CD14-positive monocyte (primary cell): ENCODE measurements around the gene DNTT. TPM values are rescaled to one million over a fixed set of nuclear protein-coding genes. Genes with fewer than 3 reads are reported as not detected.

ENCODE experiments used
- DNase-seq, 3 donors: peaks; one replicate each; pipeline ENCODE4 v3.0.0-alpha.2; 2011 to 2022
- H2AFZ ChIP-seq: 2 replicates; pipeline ENCODE4 v1.6.0; 2012; ENCODE audit warnings: mild to moderate bottlenecking, low read depth, low read length, inconsistent platforms; ENCODE audit not compliant: insufficient read depth, poor library complexity, severe bottlenecking
- H3K27ac ChIP-seq, 2 donors: 1 replicate in 1 of 2; 2 replicates in 1 of 2; pipeline ENCODE4 v1.5.1; 2012 to 2013; ENCODE audit warnings: low read length in 2 of 2, control low read depth in 1 of 2, inconsistent platforms in 1 of 2, low read depth in 1 of 2, mild to moderate bottlenecking in 1 of 2
- H3K27me3 ChIP-seq, 2 donors: one replicate each; pipeline versions ENCODE4 v1.6.0 to v1.6.1; 2011 to 2013; ENCODE audit warnings: low read length in 2 of 2; ENCODE audit not compliant: control insufficient read depth in 2 of 2, insufficient read depth in 2 of 2
- H3K36me3 ChIP-seq, 2 donors: replicated peaks in 1 of 2; 1 replicate in 1 of 2; 2 replicates in 1 of 2; pipeline versions ENCODE4 v1.5.1 to v1.6.1; 2012 to 2013; ENCODE audit warnings: low read length in 2 of 2, control low read depth in 1 of 2, inconsistent platforms in 1 of 2, mild to moderate bottlenecking in 1 of 2; ENCODE audit not compliant: insufficient read depth in 2 of 2, control insufficient read depth in 1 of 2
- H3K4me1 ChIP-seq, 2 donors: 1 replicate in 1 of 2; 2 replicates in 1 of 2; pipeline versions ENCODE4 v1.5.1 to v1.6.1; 2012 to 2013; ENCODE audit warnings: low read length in 2 of 2, control low read depth in 1 of 2, inconsistent platforms in 1 of 2, mild to moderate bottlenecking in 1 of 2, moderate library complexity in 1 of 2; ENCODE audit not compliant: insufficient read depth in 2 of 2, control insufficient read depth in 1 of 2
- H3K4me2 ChIP-seq: replicated peaks from 2 replicates; pipeline ENCODE3; 2012; ENCODE audit warnings: low read length, moderate library complexity, mild to moderate bottlenecking; ENCODE audit not compliant: poor library complexity, severe bottlenecking; ENCODE audit errors: extremely low read depth
- H3K4me3 ChIP-seq, 3 experiments: fragments of 200-600 bp in 1 of 3; sonication (generic) in 1 of 3; replicated peaks in 1 of 3; 1 replicate in 2 of 3; 2 replicates in 1 of 3; pipeline ENCODE4 v1.5.1; 2011 to 2013; ENCODE audit warnings: low read length in 3 of 3, mild to moderate bottlenecking in 3 of 3, control low read depth in 2 of 3, low read depth in 2 of 3, inconsistent platforms in 1 of 3, moderate library complexity in 1 of 3
- H3K79me2 ChIP-seq: 2 replicates; pipeline ENCODE4 v1.6.0; 2012; ENCODE audit warnings: mild to moderate bottlenecking, control low read depth, inconsistent platforms, low read length, moderate library complexity; ENCODE audit not compliant: insufficient read depth
- H3K9ac ChIP-seq: 2 replicates; pipeline ENCODE4 v1.6.0; 2017; ENCODE audit warnings: low read length, mild to moderate bottlenecking; ENCODE audit not compliant: insufficient read depth, poor library complexity, severe bottlenecking
- H3K9me3 ChIP-seq, 2 donors: replicated peaks in 1 of 2; 1 replicate in 1 of 2; 2 replicates in 1 of 2; pipeline versions ENCODE4 v1.5.1 to v1.6.1; 2012 to 2013; ENCODE audit warnings: low read length in 2 of 2, control low read depth in 1 of 2; ENCODE audit not compliant: control insufficient read depth in 1 of 2, insufficient read depth in 1 of 2
- H4K20me1 ChIP-seq: 2 replicates; pipeline ENCODE4 v1.6.0; 2012; ENCODE audit warnings: mild to moderate bottlenecking, low read length, control low read depth, moderate library complexity; ENCODE audit not compliant: insufficient read depth
- H3K27ac Mint-ChIP-seq, 7 donors: one replicate each; pipeline ENCODE4 v1.8.0; 2020; ENCODE audit warnings: mild to moderate bottlenecking in 7 of 7, mixed read lengths in 7 of 7, moderate library complexity in 6 of 7, inconsistent platforms in 2 of 7
- H3K27me3 Mint-ChIP-seq, 3 donors: one replicate each; pipeline ENCODE4 v1.8.0; 2021 to 2022; ENCODE audit warnings: low read depth in 3 of 3, mild to moderate bottlenecking in 3 of 3, mixed read lengths in 3 of 3, moderate library complexity in 3 of 3, inconsistent platforms in 1 of 3
- H3K36me3 Mint-ChIP-seq, 2 donors: one replicate each; pipeline ENCODE4 v1.8.0; 2020; ENCODE audit warnings: mixed read lengths in 2 of 2, inconsistent platforms in 1 of 2, mild to moderate bottlenecking in 1 of 2
- H3K4me1 Mint-ChIP-seq: one replicate; pipeline ENCODE4 v1.8.0; 2020; ENCODE audit warnings: mild to moderate bottlenecking, mixed read lengths
- H3K4me3 Mint-ChIP-seq, 2 donors: one replicate each; pipeline ENCODE4 v1.8.0; 2020; ENCODE audit warnings: mild to moderate bottlenecking in 2 of 2, mixed read lengths in 2 of 2, moderate library complexity in 1 of 2
- H3K9me3 Mint-ChIP-seq, 7 donors: one replicate each; pipeline ENCODE4 v1.8.0; 2020 to 2022; ENCODE audit warnings: mixed read lengths in 7 of 7, mild to moderate bottlenecking in 6 of 7, moderate library complexity in 6 of 7, inconsistent platforms in 2 of 7
- CTCF ChIP-seq: fragments of 200-600 bp; IDR thresholded peaks from one replicate; pipeline ENCODE4 v1.8.0; 2022; ENCODE audit warnings: antibody characterized with exemption, mild to moderate bottlenecking
- WGBS: methylation state at CpG from one replicate; pipeline ENCODE4 v1.1.5; 2013; ENCODE audit warnings: missing lambda C conversion rate; ENCODE audit not compliant: insufficient coverage; 5-methylcytosine and 5-hydroxymethylcytosine counted together
- intact Hi-C, 2 donors: fragments of 100-400 bp; cut with micrococcal nuclease; formaldehyde crosslinking; loops; one replicate each; pipeline versions ENCODE4 v1.15.0 to v1.15.1; 2023
- polyA plus RNA-seq, 3 donors: library from polyadenylated mRNA; depleted of rRNA in 1 of 3; unstranded in 2 of 3; stranded (reverse) in 1 of 3; fragments of 300-500 nt in 2 of 3; fragments of >200 nt in 1 of 3; fragmentation: Illumina TruSeq in 2 of 3; gene quantifications; 1 replicate in 2 of 3; 2 replicates in 1 of 3; pipeline ENCODE4 v1.2.3, GENCODE V29; 2012 to 2021

DNTT gene
- polyA plus RNA-seq, 3 donors = not detected

GRCh38 chr10:96298362-96298761 is 5.9 kb upstream of the DNTT start:
- Histone ChIP-seq H3K79me2 (no peaks in the 10 kb centered on the region), H3K4me3 (no peak overlapping the region), H3K36me3 (no peaks in the 10 kb centered on the region), H2AFZ (peak overlapping the region; percentile 41), H3K4me1 (peaks cover 9 to 14% of the 10 kb centered on the region in 2 donors), H3K27me3 (no peaks in the 10 kb centered on the region), H4K20me1 (no peaks in the 10 kb centered on the region), H3K4me2 (no peak overlapping the region), H3K9me3 (no peaks in the 10 kb centered on the region), H3K9ac (no peak overlapping the region), H3K27ac (no peak overlapping the region)
- H3K36me3 Mint-ChIP-seq = no peaks in the 10 kb centered on the region
- 94% methylated on average over 3 of the region's 3 CpGs for WGBS
- TF ChIP-seq CTCF = no peak
- H3K4me1 Mint-ChIP-seq = peaks cover 30% of the 10 kb centered on the region
- DNase-seq = no peak
- intact Hi-C loops = loop anchor here in 1 of 2 donors (10.0 kb wide), 1 partner anchor 284 kb away; no protein-coding TSS in a partner anchor
- no peak overlapping the region for H3K27ac Mint-ChIP-seq
- H3K27me3 Mint-ChIP-seq = peaks cover 0 to 2% (median 0%) of the 10 kb centered on the region in 3 donors
- no peaks in the 10 kb centered on the region for H3K9me3 Mint-ChIP-seq
- H3K4me3 Mint-ChIP-seq = no peak overlapping the region

- H3K9ac ChIP-seq = peak overlapping the region; percentile 41
- intact Hi-C loops = loop anchor here in 1 of 2 donors (10.0 kb wide), 1 partner anchor 285 kb away; no protein-coding TSS in a partner anchor
- peak overlapping the region; percentile 73 to 88 for H3K4me3 Mint-ChIP-seq
- H3K79me2 ChIP-seq = no peaks in the 10 kb centered on the region
- peaks cover 27% of the 10 kb centered on the region for H3K4me1 Mint-ChIP-seq
- no CpG with 5 or more reads among the region's 5 CpGs for WGBS
- H3K27ac ChIP-seq = no peak overlapping the region
- H3K9me3 ChIP-seq = no peaks in the 10 kb centered on the region
- no peak for TF ChIP-seq CTCF
- H3K4me1 ChIP-seq = peaks cover 9 to 14% of the 10 kb centered on the region in 2 donors
- peak overlapping the region; percentile 74 for H2AFZ ChIP-seq
- DNase-seq = peak in 1 of 3 donors; percentile 3
- no peaks in the 10 kb centered on the region for H3K36me3 Mint-ChIP-seq
- H4K20me1 ChIP-seq = no peaks in the 10 kb centered on the region
- no peaks in the 10 kb centered on the region for H3K36me3 ChIP-seq
- peak overlapping the region in 3 of 7 donors; percentile 2 to 44 (median 11) for H3K27ac Mint-ChIP-seq
- peak overlapping the region in 2 of 3 experiments; percentile 64 for H3K4me3 ChIP-seq
- no peaks in the 10 kb centered on the region for H3K9me3 Mint-ChIP-seq
- no peaks in the 10 kb centered on the region for H3K27me3 ChIP-seq
- H3K27me3 Mint-ChIP-seq = peaks cover 0 to 2% (median 0%) of the 10 kb centered on the region in 3 donors
- H3K4me2 ChIP-seq = peak overlapping the region; percentile 62
These were observed 4.9 kb upstream of the DNTT start for GRCh38 chr10:96299383-96299782.
